Measurements from ENCODE around the gene PIP4K2B.

Gene PIP4K2B

DNA sequence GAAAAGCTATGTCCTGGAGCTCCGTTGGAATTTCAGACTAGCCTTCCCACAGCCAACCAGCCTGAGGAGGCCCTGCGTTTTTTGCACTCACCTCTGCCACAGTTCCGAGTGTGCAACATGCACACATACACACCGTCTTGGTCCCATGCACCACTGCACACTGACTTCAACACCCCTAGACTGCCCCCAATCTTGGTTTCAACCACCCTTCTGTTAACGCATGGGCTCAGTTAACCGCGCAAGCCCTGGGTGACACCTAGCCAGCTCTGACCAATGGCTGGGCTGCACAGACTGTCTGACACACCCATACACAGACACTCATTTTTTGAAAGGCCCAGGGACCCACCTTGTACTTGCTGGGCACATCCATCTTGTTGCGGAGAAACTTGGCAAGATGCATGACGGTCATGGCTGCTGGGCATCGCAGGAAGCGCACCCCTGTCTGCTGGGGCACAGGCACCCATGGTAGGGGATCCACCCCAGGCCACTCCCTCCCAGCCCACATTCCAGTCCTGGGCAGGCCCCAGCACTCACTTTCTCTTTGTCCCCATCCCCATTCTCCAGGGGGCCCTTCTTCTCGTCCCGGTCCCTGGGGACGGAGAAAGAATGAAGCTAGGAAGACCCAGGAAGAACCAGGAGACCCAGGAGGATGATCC lies 61.2 kb downstream of the PIP4K2B start:
- no peak for TF ChIP-seq TAF1 (IDR thresholded peaks at IDR 0.05; ENCODE audit: borderline replicate concordance, insufficient read depth, low read length)
- no peak for TF ChIP-seq FOXP2 (optimal IDR thresholded peaks at IDR 0.05; ENCODE audit: borderline replicate concordance, extremely low read depth, extremely low read length, insufficient read depth)
- TF ChIP-seq POLR2AphosphoS5 (IDR thresholded peaks at IDR 0.05; ENCODE audit: low read depth, low read length) = no peak
- no peak for TF ChIP-seq SIN3A (IDR thresholded peaks at IDR 0.05; ENCODE audit: borderline replicate concordance, insufficient read depth, low read length)
- TF ChIP-seq, protein P1, sequence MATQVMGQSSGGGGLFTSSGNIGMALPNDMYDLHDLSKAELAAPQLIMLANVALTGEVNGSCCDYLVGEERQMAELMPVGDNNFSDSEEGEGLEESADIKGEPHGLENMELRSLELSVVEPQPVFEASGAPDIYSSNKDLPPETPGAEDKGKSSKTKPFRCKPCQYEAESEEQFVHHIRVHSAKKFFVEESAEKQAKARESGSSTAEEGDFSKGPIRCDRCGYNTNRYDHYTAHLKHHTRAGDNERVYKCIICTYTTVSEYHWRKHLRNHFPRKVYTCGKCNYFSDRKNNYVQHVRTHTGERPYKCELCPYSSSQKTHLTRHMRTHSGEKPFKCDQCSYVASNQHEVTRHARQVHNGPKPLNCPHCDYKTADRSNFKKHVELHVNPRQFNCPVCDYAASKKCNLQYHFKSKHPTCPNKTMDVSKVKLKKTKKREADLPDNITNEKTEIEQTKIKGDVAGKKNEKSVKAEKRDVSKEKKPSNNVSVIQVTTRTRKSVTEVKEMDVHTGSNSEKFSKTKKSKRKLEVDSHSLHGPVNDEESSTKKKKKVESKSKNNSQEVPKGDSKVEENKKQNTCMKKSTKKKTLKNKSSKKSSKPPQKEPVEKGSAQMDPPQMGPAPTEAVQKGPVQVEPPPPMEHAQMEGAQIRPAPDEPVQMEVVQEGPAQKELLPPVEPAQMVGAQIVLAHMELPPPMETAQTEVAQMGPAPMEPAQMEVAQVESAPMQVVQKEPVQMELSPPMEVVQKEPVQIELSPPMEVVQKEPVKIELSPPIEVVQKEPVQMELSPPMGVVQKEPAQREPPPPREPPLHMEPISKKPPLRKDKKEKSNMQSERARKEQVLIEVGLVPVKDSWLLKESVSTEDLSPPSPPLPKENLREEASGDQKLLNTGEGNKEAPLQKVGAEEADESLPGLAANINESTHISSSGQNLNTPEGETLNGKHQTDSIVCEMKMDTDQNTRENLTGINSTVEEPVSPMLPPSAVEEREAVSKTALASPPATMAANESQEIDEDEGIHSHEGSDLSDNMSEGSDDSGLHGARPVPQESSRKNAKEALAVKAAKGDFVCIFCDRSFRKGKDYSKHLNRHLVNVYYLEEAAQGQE (IDR thresholded peaks at IDR 0.05; ENCODE audit: insufficient read depth in 1 of 2, low read depth in 2 of 2, low read length in 2 of 2) = no peak

DNA sequence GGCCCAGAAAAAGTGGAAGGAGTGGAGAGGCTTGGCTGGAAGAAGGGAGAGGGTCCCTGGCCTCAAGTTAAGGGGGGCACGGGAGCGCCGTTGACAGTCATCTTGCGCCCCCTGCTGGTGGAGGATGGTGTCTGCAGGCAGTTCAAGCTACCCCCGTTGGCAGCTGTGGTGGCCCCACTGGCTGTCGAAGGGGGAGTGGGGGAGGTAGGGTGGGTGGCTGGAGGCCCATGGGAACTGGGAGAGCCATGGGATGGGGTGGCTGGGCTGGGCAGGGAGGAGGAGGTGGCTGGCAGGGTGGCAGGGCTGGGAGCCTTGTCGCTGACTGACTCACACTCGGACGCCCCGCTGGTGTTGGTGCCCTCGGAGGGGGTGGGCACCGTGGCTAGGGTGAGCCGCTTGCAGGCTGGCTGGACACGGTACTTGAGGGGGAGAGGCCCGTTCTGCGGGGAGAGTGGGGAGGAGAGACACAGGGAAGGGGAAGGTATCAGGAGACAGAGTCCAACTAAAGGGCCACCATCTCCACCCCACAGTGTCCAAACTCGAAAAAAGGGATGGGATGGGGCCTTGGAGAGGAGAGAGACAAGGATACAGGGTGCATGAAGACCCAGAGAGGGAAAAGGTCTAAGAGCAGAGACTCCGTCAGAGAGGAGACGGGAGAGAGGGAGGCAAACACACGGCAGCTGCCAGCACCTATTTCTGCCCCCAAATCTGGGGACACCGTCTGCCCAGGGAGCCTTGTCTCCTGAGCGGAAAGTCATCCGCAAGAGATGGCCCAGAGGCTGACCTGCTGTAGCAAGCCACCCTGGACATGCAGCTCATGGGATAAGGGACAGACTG lies 64.0 kb downstream of the PIP4K2B start:
- TF ChIP-seq POLR2AphosphoS5 (IDR thresholded peaks at IDR 0.05; ENCODE audit: low read depth, low read length) = no peak
- TF ChIP-seq SIN3A (IDR thresholded peaks at IDR 0.05; ENCODE audit: borderline replicate concordance, insufficient read depth, low read length) = no peak
- TF ChIP-seq, protein P1 (IDR thresholded peaks at IDR 0.05; ENCODE audit: insufficient read depth in 1 of 2, low read depth in 2 of 2, low read length in 2 of 2) = no peak
- peak; percentile 12 for TF ChIP-seq FOXP2 (optimal IDR thresholded peaks at IDR 0.05; ENCODE audit: borderline replicate concordance, extremely low read depth, extremely low read length, insufficient read depth)
- no peak for TF ChIP-seq TAF1 (IDR thresholded peaks at IDR 0.05; ENCODE audit: borderline replicate concordance, insufficient read depth, low read length)

DNA sequence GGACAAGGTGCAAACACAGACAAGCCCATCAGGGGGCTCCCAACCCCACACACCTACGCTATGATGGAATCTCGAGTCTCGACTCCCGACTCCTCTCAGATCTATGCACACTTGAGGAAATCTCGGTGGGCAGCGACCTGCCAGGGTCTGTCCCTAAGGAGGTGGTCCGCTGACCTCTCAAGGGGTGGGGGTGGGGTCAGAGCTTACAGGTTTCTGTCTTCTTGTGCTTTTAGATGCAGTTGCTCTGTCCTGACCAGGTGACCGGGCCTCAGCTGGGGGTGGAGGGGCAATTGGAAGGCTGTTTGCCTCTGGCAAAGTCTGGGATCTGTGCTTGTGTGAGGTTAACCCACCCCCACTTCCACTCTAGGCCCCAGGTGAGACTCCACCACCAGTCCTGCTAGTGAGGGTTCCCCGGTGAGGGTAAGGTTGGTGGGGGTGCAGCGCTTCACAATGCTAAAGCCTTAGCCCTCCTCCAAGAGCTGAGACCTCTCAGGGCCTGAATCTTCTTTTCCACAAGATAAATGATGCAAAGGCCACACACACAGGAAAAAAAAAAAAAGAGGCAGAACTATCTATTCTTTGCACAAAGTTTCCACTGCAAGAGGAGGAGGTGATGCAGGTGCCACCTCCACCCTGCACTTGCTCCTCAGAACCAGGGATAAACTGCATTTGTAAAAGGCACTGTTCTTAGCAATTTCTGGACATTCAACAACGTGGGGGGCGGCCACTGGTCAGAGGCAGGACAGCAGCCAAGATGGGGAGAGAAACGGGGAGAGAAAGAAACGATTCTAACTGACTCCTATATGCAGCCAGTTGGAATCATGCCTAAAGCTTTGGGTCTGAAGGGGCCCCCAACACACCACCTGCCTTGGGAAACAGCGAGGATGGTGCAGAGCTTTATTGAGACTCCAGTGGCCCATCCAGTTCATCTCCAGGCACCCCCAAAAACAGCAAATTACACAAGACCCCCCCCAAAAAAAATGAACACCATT lies 65.1 kb downstream of the PIP4K2B start:
- TF ChIP-seq FOXP2 (optimal IDR thresholded peaks at IDR 0.05; ENCODE audit: borderline replicate concordance, extremely low read depth, extremely low read length, insufficient read depth) (no peak), SIN3A (IDR thresholded peaks at IDR 0.05; ENCODE audit: borderline replicate concordance, insufficient read depth, low read length) (no peak), TAF1 (IDR thresholded peaks at IDR 0.05; ENCODE audit: borderline replicate concordance, insufficient read depth, low read length) (no peak), POLR2AphosphoS5 (IDR thresholded peaks at IDR 0.05; ENCODE audit: low read depth, low read length) (peak; percentile 50; the same call in 1 of the 2 replicates)
- TF ChIP-seq, protein P1 (IDR thresholded peaks at IDR 0.05; ENCODE audit: insufficient read depth in 1 of 2, low read depth in 2 of 2, low read length in 2 of 2) = no peak

DNA sequence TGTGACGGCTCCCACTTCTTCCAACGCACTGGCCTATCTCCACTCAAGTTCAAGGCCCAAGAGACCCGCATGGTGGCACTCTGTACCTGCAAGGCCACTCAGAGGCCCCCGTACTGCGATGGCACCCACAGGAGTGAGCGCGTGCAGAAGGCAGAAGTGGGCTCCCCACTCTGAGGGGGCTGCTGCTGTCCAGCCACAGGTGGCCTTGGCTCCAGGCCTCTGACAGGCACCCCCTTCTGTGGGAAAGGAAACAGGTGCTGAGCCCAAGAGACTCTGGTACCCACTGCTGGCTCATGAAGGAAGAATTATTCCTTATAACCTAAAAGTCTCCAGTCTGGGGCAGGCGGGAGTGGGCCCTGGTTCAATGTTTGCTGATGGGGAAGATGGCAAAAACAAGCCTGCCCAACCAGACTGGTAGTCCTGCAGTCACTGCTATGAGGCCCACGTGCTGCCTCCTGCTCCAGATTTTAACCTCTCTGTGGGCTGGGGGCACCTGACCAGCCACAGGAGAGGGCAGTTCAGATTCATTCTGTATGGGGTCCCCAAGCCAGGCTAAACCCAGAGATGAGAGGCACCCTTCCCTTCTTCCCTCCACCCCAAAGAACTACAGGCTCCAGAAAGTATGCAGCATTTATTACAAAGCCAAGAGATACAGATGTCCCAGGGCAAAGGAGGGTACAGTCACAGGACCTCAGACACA lies 65.9 kb downstream of the PIP4K2B start:
- no peak for TF ChIP-seq POLR2AphosphoS5 (IDR thresholded peaks at IDR 0.05; ENCODE audit: low read depth, low read length)
- no peak for TF ChIP-seq TAF1 (IDR thresholded peaks at IDR 0.05; ENCODE audit: borderline replicate concordance, insufficient read depth, low read length)
- peak; percentile 46; the same call in 1 of the 2 replicates for TF ChIP-seq SIN3A (IDR thresholded peaks at IDR 0.05; ENCODE audit: borderline replicate concordance, insufficient read depth, low read length)
- TF ChIP-seq, protein P1 (IDR thresholded peaks at IDR 0.05; ENCODE audit: insufficient read depth in 1 of 2, low read depth in 2 of 2, low read length in 2 of 2) = no peak
